HFFc6 (cell line): ENCODE measurements around the gene CTCFL. TPM values are rescaled to one million over a fixed set of nuclear protein-coding genes. Genes with fewer than 3 reads are reported as not detected.
A peak's percentile ranks its signal among the peaks of the same experiment; 100 is the strongest.
"Not testable (repeated sequence)": the region's sequence is repeated elsewhere in the genome, so short reads cannot be mapped to it uniquely, and the experiment has no call there.

Experiments
- DNase-seq: peaks from one replicate; pipeline ENCODE4 v3.0.0-alpha.2; 2018
- H3K27ac Mint-ChIP-seq: 2 replicates; pipeline ENCODE4 v1.8.0; 2020; ENCODE audit warnings: mild to moderate bottlenecking, mixed read lengths
- H3K27me3 Mint-ChIP-seq: 2 replicates; pipeline ENCODE4 v1.8.0; 2021; ENCODE audit warnings: mild to moderate bottlenecking, moderate library complexity, mixed read lengths; ENCODE audit not compliant: insufficient read depth
- H3K36me3 Mint-ChIP-seq: 2 replicates; pipeline ENCODE4 v1.8.0; 2021; ENCODE audit warnings: low read depth, mixed read lengths
- H3K4me1 Mint-ChIP-seq: 2 replicates; pipeline ENCODE4 v1.8.0; 2020; ENCODE audit warnings: low read depth, mixed read lengths
- H3K4me3 Mint-ChIP-seq: 2 replicates; pipeline ENCODE4 v1.8.0; 2020; ENCODE audit warnings: mild to moderate bottlenecking, moderate library complexity, mixed read lengths
- H3K9me3 Mint-ChIP-seq: 2 replicates; pipeline ENCODE4 v1.8.0; 2020; ENCODE audit warnings: mild to moderate bottlenecking, mixed read lengths
- CTCF ChIP-seq: fragments of 200-600 bp; sonication (generic); IDR thresholded peaks from 2 replicates; pipeline ENCODE4 v1.5.0; 2021; ENCODE audit warnings: antibody characterized with exemption, mild to moderate bottlenecking
- total RNA-seq, 6 experiments: library from RNA; stranded (reverse); fragmentation: NEBNext Ultra II Directional; extraction: Animal tissue kit (Norgen Biotek cat#: 25700); gene quantifications; 2 replicates in 1 of 6; 3 replicates in 5 of 6; pipeline ENCODE4 v1.2.3, GENCODE V29; 2021

CTCFL gene
- total RNA-seq, 6 experiments from 2014 or later: not detected

DNA sequence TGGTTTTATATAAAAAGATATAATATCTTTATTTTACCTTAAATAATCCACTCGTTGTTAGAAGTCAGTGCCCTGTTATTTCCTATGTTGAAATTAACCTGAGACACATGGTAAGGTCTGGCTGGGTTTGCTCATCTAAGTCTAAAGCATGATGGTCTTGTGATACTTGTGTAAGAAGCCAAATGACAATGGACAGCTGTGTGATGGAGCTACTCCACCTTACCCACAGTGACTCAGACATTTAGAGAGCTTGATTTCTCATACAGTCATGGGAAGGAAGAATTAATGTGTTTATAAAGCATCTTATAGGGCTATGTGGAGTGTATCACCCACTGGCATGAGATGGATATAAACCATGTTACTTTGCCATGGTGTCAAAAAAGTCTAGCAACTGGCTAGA, 11.7 kb downstream of the CTCFL start:
- no peaks in the 10 kb centered on the region for H3K9me3 Mint-ChIP-seq
- H3K27me3 Mint-ChIP-seq: peaks cover 23% of the 10 kb centered on the region
- no peak overlapping the region for H3K4me3 Mint-ChIP-seq
- DNase-seq: no peak
- H3K36me3 Mint-ChIP-seq: no peaks in the 10 kb centered on the region
- no peak overlapping the region for H3K27ac Mint-ChIP-seq
- no peaks in the 10 kb centered on the region for H3K4me1 Mint-ChIP-seq
- no peak for TF ChIP-seq CTCF

GRCh38 chr20:57512432-57512831, 12.5 kb downstream of the CTCFL start:
- Mint-ChIP-seq H3K4me3 (no peak overlapping the region), H3K9me3 (no peaks in the 10 kb centered on the region), H3K27me3 (peaks cover 17% of the 10 kb centered on the region), H3K27ac (no peak overlapping the region), H3K36me3 (no peaks in the 10 kb centered on the region), H3K4me1 (no peaks in the 10 kb centered on the region)
- DNase-seq: no peak
- TF ChIP-seq CTCF: no peak

GRCh38 chr20:57511709-57512108, 13.2 kb downstream of the CTCFL start:
- H3K4me1 Mint-ChIP-seq, H3K4me3 Mint-ChIP-seq, DNase-seq, H3K36me3 Mint-ChIP-seq, H3K9me3 Mint-ChIP-seq, H3K27ac Mint-ChIP-seq: not testable (repeated sequence)
- H3K27me3 Mint-ChIP-seq: peaks cover 17% of the 10 kb centered on the region

GRCh38 chr20:57509665-57510237, 15.2 kb downstream of the CTCFL start:
- Mint-ChIP-seq H3K27me3 (peaks cover 18% of the 10 kb centered on the region), H3K4me3 (no peak overlapping the region), H3K36me3 (no peaks in the 10 kb centered on the region), H3K9me3 (no peaks in the 10 kb centered on the region), H3K27ac (no peak overlapping the region), H3K4me1 (no peaks in the 10 kb centered on the region)
- DNase-seq: no peak
- peak; percentile 66 for TF ChIP-seq CTCF

GRCh38 chr20:57508831-57509230, 16.1 kb downstream of the CTCFL start:
- TF ChIP-seq CTCF: no peak
- no peak for DNase-seq
- H3K4me3 Mint-ChIP-seq: no peak overlapping the region
- H3K36me3 Mint-ChIP-seq: no peaks in the 10 kb centered on the region
- no peak overlapping the region for H3K27ac Mint-ChIP-seq
- H3K27me3 Mint-ChIP-seq: peaks cover 21% of the 10 kb centered on the region
- no peaks in the 10 kb centered on the region for H3K4me1 Mint-ChIP-seq
- no peaks in the 10 kb centered on the region for H3K9me3 Mint-ChIP-seq

- H3K4me1 Mint-ChIP-seq: no peaks in the 10 kb centered on the region
- H3K27ac Mint-ChIP-seq: no peak overlapping the region
- no peak for DNase-seq
- no peak overlapping the region for H3K4me3 Mint-ChIP-seq
- TF ChIP-seq CTCF: no peak
- H3K27me3 Mint-ChIP-seq: peaks cover 21% of the 10 kb centered on the region
- no peaks in the 10 kb centered on the region for H3K9me3 Mint-ChIP-seq
- no peaks in the 10 kb centered on the region for H3K36me3 Mint-ChIP-seq
These were observed 16.6 kb downstream of the CTCFL start for GRCh38 chr20:57508381-57508780.
